HEK293 (cell line): Measurements from ENCODE around the gene AVPR1B.

Experiments
- CTCF ChIA-PET: fragments of 350-600 bp; formaldehyde crosslinking; extraction: SDS; loops from one replicate; lab custom pipeline; 2021; ENCODE audit warnings: antibody characterized with exemption; lab: Yijun Ruan, JAX
- POLR2A ChIA-PET: fragments of 300-600 bp; formaldehyde crosslinking; extraction: SDS; loops from one replicate; lab custom pipeline; 2020; ENCODE audit warnings: antibody characterized with exemption, inconsistent platforms; lab: Yijun Ruan, JAX
- H3K27ac ChIP-seq: fragments of 200-500 bp; sonication (Bioruptor generic); 2 replicates; pipeline ENCODE4 v1.5.1; 2014; ENCODE audit warnings: low read depth, low read length, control low read depth, inconsistent platforms; ENCODE audit errors: extremely low read depth
- H3K36me3 ChIP-seq, 2 experiments: fragments of 200-500 bp in 1 of 2; sonication (Bioruptor generic) in 1 of 2; 1 replicate in 1 of 2; 2 replicates in 1 of 2; pipeline ENCODE4 v1.5.1; 2014 to 2017; ENCODE audit warnings: inconsistent platforms in 2 of 2, low read length in 2 of 2; ENCODE audit not compliant: control insufficient read depth in 2 of 2, insufficient read depth in 1 of 2
- H3K4me1 ChIP-seq: fragments of 200-500 bp; sonication (Bioruptor generic); 2 replicates; pipeline ENCODE4 v1.5.1; 2014; ENCODE audit warnings: mild to moderate bottlenecking, low read length, inconsistent platforms; ENCODE audit not compliant: control insufficient read depth, insufficient read depth
- H3K4me3 ChIP-seq: 2 replicates; pipeline ENCODE4 v1.5.1; 2011; ENCODE audit warnings: low read depth, mild to moderate bottlenecking, control low read depth, low read length, moderate library complexity
- H3K9me3 ChIP-seq: fragments of 200-500 bp; sonication (Bioruptor generic); 2 replicates; pipeline ENCODE4 v1.5.1; 2014; ENCODE audit warnings: low read depth, low read length, inconsistent platforms; ENCODE audit not compliant: control insufficient read depth, insufficient read depth
- BCL11B ChIP-seq: fragments of 450-650 bp; formaldehyde crosslinking; IDR thresholded peaks from 2 replicates; pipeline ENCODE4 v1.5.1; 2016; ENCODE audit warnings: low read depth, missing biosample characterization, missing genetic modification characterization
- GLI2 ChIP-seq: fragments of 450-650 bp; formaldehyde crosslinking; IDR thresholded peaks from 2 replicates; pipeline ENCODE4; 2017; ENCODE audit warnings: missing biosample characterization, missing genetic modification characterization, low read depth, borderline replicate concordance
- KLF16 ChIP-seq: fragments of 450-650 bp; formaldehyde crosslinking; IDR thresholded peaks from 2 replicates; pipeline ENCODE4 v1.5.1; 2017; ENCODE audit warnings: missing biosample characterization, missing genetic modification characterization
- SALL2 ChIP-seq: fragments of 450-650 bp; formaldehyde crosslinking; IDR thresholded peaks from 2 replicates; pipeline ENCODE4 v1.5.0; 2017; ENCODE audit warnings: missing biosample characterization, mild to moderate bottlenecking, missing genetic modification characterization, borderline replicate concordance
- ZFHX2 ChIP-seq: fragments of 450-650 bp; formaldehyde crosslinking; conservative IDR thresholded peaks from 2 replicates; pipeline ENCODE4 v1.5.1; 2016; ENCODE audit warnings: missing biosample characterization, missing genetic modification characterization
- ZFP37 ChIP-seq: fragments of 450-650 bp; formaldehyde crosslinking; IDR thresholded peaks from 2 replicates; pipeline ENCODE4 v1.5.1; 2016; ENCODE audit warnings: missing biosample characterization, missing genetic modification characterization
- ZNF2 ChIP-seq: fragments of 450-650 bp; formaldehyde crosslinking; IDR thresholded peaks from 2 replicates; pipeline ENCODE4 v1.5.1; 2016; ENCODE audit warnings: missing biosample characterization, missing genetic modification characterization
- ZNF214 ChIP-seq: fragments of 450-650 bp; formaldehyde crosslinking; IDR thresholded peaks from 2 replicates; pipeline ENCODE4 v1.5.1; 2017; ENCODE audit warnings: missing biosample characterization, mild to moderate bottlenecking, missing genetic modification characterization, borderline replicate concordance
- ZNF341 ChIP-seq: fragments of 450-650 bp; formaldehyde crosslinking; IDR thresholded peaks from 2 replicates; pipeline ENCODE4; 2016; ENCODE audit warnings: low read depth, missing biosample characterization, missing genetic modification characterization
- ZNF571 ChIP-seq: fragments of 450-650 bp; formaldehyde crosslinking; IDR thresholded peaks from 2 replicates; pipeline ENCODE4 v1.5.0; 2017; ENCODE audit warnings: missing biosample characterization, missing genetic modification characterization
- ZNF585B ChIP-seq: fragments of 450-650 bp; formaldehyde crosslinking; IDR thresholded peaks from 2 replicates; pipeline ENCODE4 v1.5.1; 2016; ENCODE audit warnings: missing biosample characterization, missing genetic modification characterization
- ZNF660 ChIP-seq: fragments of 450-650 bp; IDR thresholded peaks from 2 replicates; pipeline ENCODE4 v1.5.1; 2018; ENCODE audit warnings: missing biosample characterization, mild to moderate bottlenecking, missing genetic modification characterization
- ZSCAN30 ChIP-seq: fragments of 450-650 bp; IDR thresholded peaks from 2 replicates; pipeline ENCODE4 v1.5.1; 2018; ENCODE audit warnings: missing biosample characterization, mild to moderate bottlenecking, missing genetic modification characterization, moderate library complexity
- TF ChIP-seq, protein P1 (sequence below): fragments of 450-650 bp; formaldehyde crosslinking; IDR thresholded peaks from 2 replicates; pipeline ENCODE4 v1.5.1; 2017; ENCODE audit warnings: missing biosample characterization, missing genetic modification characterization
- TF ChIP-seq, protein P2 (sequence below): fragments of 450-650 bp; formaldehyde crosslinking; IDR thresholded peaks from 2 replicates; pipeline ENCODE4 v1.5.1; 2016; ENCODE audit warnings: missing biosample characterization, missing genetic modification characterization, borderline replicate concordance
- TF ChIP-seq, protein P3 (sequence below): fragments of 450-650 bp; formaldehyde crosslinking; IDR thresholded peaks from 2 replicates; pipeline ENCODE4; 2016; ENCODE audit warnings: missing biosample characterization, missing genetic modification characterization
- TF ChIP-seq, protein P4 (sequence below): fragments of 450-650 bp; formaldehyde crosslinking; IDR thresholded peaks from 2 replicates; pipeline ENCODE4 v1.5.1; 2016; ENCODE audit warnings: missing biosample characterization, missing genetic modification characterization, borderline replicate concordance

Gene AVPR1B

DNA sequence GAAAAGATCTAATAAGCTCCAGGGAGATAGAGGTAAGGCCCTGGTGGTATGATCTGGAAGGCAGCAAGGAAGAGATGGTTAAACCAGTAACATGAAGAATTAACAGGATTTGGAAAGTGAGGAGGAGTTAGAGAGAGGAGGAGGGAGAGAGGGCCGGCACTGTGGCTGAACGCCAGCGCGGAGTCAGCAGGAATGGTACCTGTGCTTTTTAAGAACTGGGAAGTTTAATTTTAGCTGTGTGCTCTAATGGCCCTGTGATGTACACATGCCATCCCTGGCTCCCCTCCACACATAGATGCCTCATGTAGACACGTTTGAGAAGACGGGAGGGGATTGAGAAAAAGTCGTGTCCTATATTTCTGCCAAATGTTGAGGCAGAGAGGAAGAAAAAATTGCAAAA, 13.8 kb upstream of the AVPR1B start:
- H3K4me3 ChIP-seq, result no peak overlapping the region
- no peaks in the 10 kb centered on the region for H3K9me3 ChIP-seq
- H3K4me1 ChIP-seq, result no peaks in the 10 kb centered on the region
- POLR2A ChIA-PET, result no interaction called here
- TF ChIP-seq ZNF585B (no peak), ZNF660 (no peak), ZSCAN30 (tag by site-specific recombination) (no peak), SALL2 (tag by site-specific recombination) (no peak), GLI2 (tag by site-specific recombination) (no peak), ZNF214 (no peak), ZNF2 (tag by site-specific recombination) (no peak), BCL11B (no peak), ZNF571 (tag by site-specific recombination) (no peak), KLF16 (tag by site-specific recombination) (no peak), ZFP37 (tag by site-specific recombination) (no peak), ZNF341 (tag by site-specific recombination) (no peak), ZFHX2 (tag by site-specific recombination) (no peak)
- TF ChIP-seq, protein P1, sequence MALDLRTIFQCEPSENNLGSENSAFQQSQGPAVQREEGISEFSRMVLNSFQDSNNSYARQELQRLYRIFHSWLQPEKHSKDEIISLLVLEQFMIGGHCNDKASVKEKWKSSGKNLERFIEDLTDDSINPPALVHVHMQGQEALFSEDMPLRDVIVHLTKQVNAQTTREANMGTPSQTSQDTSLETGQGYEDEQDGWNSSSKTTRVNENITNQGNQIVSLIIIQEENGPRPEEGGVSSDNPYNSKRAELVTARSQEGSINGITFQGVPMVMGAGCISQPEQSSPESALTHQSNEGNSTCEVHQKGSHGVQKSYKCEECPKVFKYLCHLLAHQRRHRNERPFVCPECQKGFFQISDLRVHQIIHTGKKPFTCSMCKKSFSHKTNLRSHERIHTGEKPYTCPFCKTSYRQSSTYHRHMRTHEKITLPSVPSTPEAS (tag by site-specific recombination), result no peak
- TF ChIP-seq, protein P2, sequence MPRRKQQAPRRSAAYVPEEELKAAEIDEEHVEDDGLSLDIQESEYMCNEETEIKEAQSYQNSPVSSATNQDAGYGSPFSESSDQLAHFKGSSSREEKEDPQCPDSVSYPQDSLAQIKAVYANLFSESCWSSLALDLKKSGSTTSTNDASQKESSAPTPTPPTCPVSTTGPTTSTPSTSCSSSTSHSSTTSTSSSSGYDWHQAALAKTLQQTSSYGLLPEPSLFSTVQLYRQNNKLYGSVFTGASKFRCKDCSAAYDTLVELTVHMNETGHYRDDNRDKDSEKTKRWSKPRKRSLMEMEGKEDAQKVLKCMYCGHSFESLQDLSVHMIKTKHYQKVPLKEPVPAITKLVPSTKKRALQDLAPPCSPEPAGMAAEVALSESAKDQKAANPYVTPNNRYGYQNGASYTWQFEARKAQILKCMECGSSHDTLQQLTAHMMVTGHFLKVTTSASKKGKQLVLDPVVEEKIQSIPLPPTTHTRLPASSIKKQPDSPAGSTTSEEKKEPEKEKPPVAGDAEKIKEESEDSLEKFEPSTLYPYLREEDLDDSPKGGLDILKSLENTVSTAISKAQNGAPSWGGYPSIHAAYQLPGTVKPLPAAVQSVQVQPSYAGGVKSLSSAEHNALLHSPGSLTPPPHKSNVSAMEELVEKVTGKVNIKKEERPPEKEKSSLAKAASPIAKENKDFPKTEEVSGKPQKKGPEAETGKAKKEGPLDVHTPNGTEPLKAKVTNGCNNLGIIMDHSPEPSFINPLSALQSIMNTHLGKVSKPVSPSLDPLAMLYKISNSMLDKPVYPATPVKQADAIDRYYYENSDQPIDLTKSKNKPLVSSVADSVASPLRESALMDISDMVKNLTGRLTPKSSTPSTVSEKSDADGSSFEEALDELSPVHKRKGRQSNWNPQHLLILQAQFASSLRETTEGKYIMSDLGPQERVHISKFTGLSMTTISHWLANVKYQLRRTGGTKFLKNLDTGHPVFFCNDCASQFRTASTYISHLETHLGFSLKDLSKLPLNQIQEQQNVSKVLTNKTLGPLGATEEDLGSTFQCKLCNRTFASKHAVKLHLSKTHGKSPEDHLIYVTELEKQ, result no peak
- TF ChIP-seq, protein P3, sequence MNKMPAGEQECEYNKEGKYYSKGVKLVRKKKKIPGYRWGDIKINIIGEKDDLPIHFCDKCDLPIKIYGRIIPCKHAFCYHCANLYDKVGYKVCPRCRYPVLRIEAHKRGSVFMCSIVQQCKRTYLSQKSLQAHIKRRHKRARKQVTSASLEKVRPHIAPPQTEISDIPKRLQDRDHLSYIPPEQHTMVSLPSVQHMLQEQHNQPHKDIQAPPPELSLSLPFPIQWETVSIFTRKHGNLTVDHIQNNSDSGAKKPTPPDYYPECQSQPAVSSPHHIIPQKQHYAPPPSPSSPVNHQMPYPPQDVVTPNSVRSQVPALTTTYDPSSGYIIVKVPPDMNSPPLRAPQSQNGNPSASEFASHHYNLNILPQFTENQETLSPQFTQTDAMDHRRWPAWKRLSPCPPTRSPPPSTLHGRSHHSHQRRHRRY, result no peak
- TF ChIP-seq, all 188 proteins: peak for 0
- Histone ChIP-seq H3K27ac (no peak overlapping the region), H3K36me3 (no peaks in the 10 kb centered on the region)
- CTCF ChIA-PET, result no interaction called here

GRCh38 chr1:206128196-206128595, 11.0 kb upstream of the AVPR1B start:
- POLR2A ChIA-PET, result no interaction called here
- Histone ChIP-seq H3K36me3 (no peaks in the 10 kb centered on the region), H3K4me1 (no peaks in the 10 kb centered on the region)
- TF ChIP-seq, protein P4, sequence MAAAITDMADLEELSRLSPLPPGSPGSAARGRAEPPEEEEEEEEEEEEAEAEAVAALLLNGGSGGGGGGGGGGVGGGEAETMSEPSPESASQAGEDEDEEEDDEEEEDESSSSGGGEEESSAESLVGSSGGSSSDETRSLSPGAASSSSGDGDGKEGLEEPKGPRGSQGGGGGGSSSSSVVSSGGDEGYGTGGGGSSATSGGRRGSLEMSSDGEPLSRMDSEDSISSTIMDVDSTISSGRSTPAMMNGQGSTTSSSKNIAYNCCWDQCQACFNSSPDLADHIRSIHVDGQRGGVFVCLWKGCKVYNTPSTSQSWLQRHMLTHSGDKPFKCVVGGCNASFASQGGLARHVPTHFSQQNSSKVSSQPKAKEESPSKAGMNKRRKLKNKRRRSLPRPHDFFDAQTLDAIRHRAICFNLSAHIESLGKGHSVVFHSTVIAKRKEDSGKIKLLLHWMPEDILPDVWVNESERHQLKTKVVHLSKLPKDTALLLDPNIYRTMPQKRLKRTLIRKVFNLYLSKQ (tag by site-specific recombination), result no peak
- TF ChIP-seq, all 188 proteins: peak for 0
- H3K27ac ChIP-seq, result no peak overlapping the region
- H3K4me3 ChIP-seq, result no peak overlapping the region
- H3K9me3 ChIP-seq, result no peaks in the 10 kb centered on the region
- CTCF ChIA-PET, result interaction anchor here (1.2 kb wide), 1 partner anchor 22 kb away, joined by 3 read pairs; no protein-coding TSS in a partner anchor
